DMS153 (cell line): ENCODE data around the gene LAMA3.
A peak's percentile ranks its signal among the peaks of the same experiment; 100 is the strongest.
"Not testable (repeated sequence)": the region's sequence is repeated elsewhere in the genome, so short reads cannot be mapped to it uniquely, and the experiment has no call there.

Experiments used
- DNase-seq: peaks from one replicate; lab custom pipeline; 2025; lab: John Stamatoyannopoulos, UW

The LAMA3 gene

DNA sequence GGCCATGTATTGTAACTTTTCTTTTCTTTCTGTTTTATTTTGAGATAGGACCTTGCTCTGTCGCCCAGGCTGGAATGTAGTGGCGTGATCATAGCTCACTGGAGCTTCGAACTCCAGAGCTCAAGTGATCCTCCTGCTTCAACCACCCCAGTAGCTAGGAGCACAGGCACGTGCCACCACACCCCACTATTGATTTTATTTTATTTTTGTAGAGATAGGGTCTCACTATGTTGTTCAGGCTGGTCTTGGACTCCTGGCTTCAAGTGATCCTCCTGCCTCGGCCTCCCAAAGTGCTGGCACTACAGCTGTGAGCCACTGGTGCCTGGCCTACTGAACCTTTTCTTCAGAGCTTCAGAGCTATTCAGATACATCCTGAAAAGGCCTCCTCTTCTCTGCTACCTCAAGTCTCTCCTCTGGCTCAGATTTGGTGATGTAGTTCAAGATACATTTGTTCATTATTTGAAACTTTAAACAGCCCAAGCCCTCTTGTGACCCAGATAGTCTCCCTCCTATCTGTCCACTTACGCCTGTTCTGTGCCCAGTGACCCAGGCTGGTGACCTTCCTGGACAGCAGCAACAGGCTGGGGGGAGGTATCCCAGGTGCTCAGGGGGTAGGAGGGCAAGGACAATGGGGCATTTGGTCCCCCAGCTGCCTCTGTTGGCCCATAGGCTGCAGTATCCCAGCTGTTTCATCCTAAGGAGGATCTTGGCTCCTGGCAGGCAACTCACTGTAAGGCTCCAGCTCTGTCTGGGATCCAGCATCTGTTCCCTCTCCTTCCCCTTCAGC, 38.6 kb downstream of the LAMA3 start:
- DNase-seq = no peak

- DNase-seq = no peak
Measured at GRCh38 chr18:23730857-23731256, 41.6 kb downstream of the LAMA3 start.

DNA sequence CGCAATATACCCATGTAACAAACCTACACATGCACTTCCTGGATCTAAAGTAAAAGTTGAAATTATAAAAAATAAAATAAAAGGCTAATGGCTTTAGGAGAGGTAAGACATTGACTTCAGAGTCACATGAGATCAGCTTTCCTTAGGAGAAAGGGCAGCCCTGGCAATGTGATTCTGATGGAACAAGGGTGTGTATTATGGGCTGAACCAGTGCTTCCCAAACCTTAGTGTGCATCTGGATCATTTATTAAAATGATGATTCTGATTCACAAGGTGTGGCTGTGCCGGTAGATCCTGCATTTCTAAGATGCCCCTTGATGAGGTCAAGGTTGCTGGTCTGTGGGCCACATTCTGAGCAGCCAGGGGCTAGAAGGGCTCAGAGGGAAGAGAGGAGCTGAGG, 42.6 kb downstream of the LAMA3 start:
- DNase-seq = no peak

GRCh38 chr18:23732439-23732838, 43.2 kb downstream of the LAMA3 start:
- DNase-seq = no peak

- not testable (repeated sequence) for DNase-seq
Measured at GRCh38 chr18:23733265-23733664, 44.0 kb downstream of the LAMA3 start.

DNA sequence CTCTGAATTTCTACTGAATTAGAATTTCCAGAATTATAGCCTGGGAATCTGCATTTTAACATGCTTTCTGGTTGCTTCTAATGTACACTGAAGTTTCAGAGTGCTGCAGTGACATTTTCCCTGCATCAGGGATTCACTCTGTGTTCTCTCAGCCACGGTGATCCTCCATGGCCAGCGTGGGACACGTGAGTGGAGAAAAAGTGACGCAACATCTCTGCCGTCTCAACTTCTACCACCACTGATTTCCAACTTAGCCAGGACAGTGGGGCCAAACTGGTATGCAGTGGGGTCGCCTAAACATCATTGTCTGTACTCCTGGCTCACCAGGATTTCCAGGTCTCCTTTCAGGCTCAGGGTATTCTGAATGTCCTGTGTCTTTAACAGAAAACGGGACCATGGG, 44.6 kb downstream of the LAMA3 start:
- no peak for DNase-seq

- DNase-seq = no peak
Measured at GRCh38 chr18:23735021-23735464, 45.8 kb downstream of the LAMA3 start.

DNA sequence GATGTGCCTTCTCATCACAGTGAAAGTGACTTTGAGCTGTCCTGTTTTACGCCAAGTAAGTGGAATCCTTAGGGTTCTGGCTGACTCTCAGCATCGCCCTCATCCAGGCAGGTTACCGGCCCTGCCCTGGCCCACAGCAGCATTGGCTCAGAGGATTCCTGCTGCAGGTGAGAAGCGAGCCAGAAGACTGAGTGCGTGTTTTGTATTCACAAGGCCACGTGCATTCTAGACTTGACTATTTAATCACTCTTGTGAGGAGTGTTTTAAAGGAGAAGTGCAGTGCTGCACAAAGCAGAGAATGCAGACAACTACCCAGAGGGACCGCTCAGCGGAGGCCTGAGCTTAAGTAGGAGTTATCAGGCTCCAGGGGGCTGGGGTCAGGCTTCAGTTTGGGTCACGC, 48.3 kb downstream of the LAMA3 start:
- no peak for DNase-seq

DNA sequence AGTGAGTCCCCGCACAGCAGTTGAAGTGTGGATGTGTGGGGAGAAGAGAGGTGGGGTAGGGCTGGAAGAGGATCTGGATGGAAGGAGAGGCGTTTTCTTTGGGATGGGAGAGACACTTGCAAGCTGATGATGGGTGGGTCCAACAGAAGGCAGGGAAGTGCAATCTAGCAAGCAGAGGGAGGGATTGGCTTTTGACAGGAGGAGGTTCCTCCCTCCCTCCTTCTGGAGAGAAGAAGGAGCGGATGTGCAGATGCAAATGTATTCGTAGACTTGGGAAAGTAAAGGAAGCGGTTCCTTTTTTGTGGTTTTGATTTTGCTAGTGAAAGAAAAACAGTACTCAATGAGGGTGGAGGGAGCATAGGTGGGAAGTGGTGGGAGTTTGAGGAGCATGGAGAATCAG, 48.9 kb downstream of the LAMA3 start:
- DNase-seq = no peak

DNA sequence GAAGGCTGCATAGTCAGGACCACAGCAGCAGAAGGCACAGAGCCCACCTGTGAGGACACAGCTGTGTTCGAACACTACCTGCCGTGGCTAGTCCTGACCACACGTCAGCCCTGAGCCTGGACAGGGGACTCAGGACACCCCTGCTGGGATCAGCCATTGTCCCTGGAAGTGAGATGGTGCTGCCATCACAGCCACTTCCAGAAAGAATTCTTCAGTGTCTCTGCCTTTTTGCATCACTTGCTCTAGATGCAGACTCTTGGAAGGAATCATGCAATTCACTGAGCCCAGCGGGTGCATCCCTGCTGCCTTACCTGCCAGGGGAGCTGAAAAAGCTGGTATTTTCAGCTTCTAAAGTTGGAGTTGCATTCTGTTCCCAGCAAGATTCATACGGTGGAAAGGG, 49.3 kb downstream of the LAMA3 start:
- no peak for DNase-seq

DNA sequence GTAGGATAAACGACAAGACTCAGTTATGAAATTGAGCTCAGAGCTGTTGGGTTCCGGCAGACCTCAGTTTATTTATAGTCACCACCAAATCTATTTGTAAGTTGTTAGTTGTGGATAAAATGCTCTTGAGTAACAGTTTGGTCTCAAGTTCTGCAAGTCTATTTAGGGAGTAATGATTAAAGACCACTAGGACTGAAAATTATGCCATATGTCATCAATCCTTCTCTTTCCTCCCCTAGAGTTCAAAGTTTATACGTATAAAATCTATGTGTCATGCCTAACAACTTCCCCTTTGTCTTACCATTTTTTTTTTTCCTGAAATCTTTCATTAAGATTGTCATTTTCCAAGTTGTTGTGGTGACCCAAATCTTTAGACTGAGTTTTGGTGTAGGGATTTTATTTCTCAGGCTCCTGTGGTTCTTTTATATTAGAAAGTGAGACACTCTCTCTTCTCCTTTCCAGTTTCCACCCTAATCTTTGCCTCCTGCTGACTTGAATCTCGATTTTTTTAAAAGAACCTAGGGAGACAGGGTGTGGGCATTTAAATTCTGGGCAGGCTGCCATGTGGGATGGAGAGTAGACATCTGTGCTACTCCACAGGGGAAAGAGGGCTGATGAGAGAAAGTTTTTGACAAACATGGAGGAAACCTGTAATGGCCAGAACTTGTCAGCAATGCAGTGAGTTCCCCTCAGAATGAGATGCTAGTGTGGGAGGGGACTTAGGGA, 51.0 kb downstream of the LAMA3 start:
- DNase-seq = no peak

GRCh38 chr18:23741967-23742366, 52.7 kb downstream of the LAMA3 start:
- DNase-seq = not testable (repeated sequence)

- DNase-seq = peak; percentile 13
Measured at GRCh38 chr18:23743733-23744333, 54.6 kb downstream of the LAMA3 start.

DNA sequence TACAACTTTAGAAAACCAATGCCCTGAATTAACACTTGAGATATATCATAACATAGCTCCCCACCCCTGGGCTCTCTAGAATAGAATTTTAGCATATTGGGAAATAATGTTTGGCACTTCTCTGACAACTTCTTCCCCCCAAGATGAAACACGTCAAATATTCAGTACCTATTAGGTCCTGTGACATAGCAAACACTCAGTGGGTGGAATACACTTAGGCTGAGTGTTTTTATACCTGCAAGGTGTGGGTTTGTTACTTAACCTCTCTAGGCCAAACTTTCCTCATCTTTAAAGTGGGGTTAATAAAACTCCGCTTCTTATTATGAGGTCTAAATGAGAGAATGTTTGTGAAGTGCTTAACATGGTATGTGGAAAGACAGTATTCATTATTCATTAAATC, 56.1 kb downstream of the LAMA3 start:
- DNase-seq = no peak

DNA sequence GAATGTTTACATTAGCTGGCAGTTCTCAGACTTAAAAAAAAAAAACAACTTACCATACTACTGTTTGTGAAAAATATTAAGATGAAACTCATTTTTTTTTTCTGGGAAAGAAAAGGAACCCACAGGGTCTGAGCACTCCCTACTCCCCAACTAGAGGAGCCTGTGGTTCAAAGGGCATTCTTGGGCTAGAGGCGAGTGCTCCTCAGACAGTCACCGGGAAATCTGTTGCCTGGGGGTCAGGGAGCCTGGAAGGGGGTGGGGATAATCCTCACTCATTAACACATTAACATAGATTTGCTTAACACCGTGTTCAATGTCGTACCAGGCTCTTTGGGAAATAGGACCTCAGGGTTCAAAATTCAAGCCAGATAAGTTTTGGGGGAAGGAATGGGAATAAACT, 57.6 kb downstream of the LAMA3 start:
- no peak for DNase-seq

GRCh38 chr18:23752363-23752762, 63.1 kb downstream of the LAMA3 start:
- DNase-seq = no peak

GRCh38 chr18:23752796-23753195, 63.5 kb downstream of the LAMA3 start:
- DNase-seq = no peak

DNA sequence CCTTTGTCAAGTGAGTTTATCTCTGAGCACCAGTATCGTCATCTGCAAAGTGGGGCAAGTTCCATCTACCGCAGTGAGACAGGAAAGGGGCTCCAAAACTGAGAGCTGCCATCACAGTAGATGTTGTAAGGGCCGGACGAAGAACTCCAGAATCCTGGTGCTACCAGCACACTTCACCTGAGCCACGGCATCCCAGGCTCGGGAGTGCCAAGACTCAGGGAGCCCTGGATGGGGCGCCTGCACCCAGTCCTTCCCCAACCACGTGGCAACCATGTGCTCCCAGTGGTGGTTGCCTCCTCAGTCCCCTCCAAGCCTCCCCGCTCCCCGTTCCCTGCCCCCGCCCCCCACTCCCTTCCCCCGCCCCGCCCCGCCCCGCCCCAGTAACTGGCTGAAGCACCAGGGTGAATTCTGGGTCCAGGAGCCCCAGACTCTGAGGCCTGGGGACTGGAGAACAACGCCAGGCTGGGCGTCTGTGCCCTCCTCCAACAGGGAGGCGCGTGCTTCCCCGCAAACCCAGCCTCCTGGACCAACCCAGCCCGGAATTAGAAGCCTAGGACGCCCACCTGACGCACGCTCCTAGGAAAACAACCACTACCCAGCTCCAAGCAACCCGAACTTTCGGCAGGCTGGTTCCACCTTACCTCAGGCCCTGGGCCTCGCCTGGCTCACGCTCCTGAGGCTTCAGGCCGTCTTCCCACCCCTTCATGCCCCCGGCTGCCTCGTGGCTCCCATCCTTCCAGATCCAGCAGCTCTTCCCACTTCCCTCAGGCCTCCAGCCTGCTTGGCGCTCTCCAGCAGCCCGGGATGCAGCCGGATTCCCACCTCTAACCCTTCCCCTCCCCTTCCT, 67.6 kb downstream of the LAMA3 start:
- DNase-seq = no peak

- DNase-seq = no peak
Measured at GRCh38 chr18:23757437-23757733, 68.1 kb downstream of the LAMA3 start.

DNA sequence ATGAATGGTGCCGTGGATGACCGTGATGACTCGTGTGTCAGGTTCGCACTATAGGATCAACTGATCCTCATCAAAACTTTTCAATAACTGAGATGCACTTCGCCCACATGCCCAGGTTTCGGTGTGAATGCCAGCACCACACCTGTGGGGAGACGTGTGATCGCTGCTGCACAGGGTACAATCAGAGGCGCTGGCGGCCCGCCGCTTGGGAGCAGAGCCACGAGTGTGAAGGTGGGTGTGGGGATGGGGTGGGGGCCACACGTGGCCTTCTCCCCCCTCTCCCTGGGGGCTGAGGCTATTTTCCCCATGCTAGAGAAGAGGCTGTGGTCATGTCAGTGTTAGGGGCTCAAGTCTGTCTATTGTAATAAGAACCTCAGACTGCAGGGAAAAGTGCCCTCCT, 69.0 kb downstream of the LAMA3 start:
- DNase-seq = no peak

GRCh38 chr18:23761941-23762340, 72.7 kb downstream of the LAMA3 start:
- DNase-seq = no peak

- no peak for DNase-seq
Measured at GRCh38 chr18:23763343-23763742, 74.1 kb downstream of the LAMA3 start.
